T follicular helper cell (primary cell): ENCODE data around the gene TLCD1.
"Not testable (repeated sequence)": the region's sequence is repeated elsewhere in the genome, so short reads cannot be mapped to it uniquely, and the experiment has no call there.

Source experiments
- DNase-seq: peaks from one replicate; pipeline ENCODE4 v3.0.0-alpha.2; 2020; ENCODE audit warnings: low read depth

Gene TLCD1

DNA sequence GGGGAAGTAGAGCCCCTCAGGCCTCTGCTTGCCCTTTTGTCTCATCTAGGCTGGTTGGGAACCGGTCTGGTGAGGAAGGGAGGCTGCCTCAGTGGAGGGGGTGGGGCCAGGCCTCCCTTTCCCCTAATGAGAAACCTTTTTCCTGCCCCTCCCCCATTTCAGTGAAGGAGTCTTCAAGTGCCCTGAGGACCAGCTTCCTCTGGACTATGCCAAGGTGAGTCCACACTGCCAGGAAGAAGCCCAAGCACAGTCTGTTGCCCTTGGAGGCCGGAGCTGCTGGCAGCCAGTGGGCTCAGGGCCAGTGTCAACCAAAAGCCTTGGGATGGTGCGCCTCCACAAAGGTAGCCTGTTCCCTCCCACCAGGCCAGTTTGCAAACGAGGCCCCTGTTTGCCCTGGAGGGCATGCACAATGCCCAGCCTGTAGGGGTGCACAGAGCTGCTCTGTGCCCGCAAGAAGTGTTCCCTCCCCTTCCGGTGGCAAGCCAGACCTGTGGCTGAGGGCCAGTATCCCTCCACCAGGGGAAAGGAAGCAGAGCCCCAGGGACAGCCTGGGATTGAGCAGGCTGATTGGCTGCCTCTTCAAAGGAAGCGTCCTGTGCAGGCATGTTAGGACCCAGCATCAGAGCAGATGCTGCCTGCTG lies 21.1 kb upstream of the TLCD1 start:
- no peak for DNase-seq

DNA sequence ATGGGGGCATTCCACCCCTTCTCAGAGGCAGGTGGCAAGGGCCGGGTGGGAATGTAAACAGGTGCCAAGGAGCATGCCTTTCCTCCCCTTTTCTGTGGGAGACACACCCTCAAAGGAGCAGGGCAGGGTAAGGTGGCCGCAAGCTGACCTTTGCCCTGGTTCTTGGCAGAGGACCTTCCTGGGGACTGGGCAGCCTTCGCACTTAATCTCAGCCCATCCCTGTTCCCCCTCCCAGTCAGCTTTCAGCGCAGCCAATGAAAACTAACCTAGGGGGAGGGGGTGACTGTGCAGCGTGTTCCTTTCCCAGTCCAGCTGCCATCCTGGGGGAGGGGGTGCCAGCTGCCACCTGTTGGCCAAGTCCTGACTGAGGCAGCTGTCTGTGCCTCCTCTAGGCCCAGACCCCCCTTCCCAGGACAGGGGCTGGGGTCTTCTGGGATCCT lies 20.6 kb upstream of the TLCD1 start:
- DNase-seq: no peak

- no peak for DNase-seq
Measured at GRCh38 chr17:28745786-28746411, 19.9 kb upstream of the TLCD1 start.

DNA sequence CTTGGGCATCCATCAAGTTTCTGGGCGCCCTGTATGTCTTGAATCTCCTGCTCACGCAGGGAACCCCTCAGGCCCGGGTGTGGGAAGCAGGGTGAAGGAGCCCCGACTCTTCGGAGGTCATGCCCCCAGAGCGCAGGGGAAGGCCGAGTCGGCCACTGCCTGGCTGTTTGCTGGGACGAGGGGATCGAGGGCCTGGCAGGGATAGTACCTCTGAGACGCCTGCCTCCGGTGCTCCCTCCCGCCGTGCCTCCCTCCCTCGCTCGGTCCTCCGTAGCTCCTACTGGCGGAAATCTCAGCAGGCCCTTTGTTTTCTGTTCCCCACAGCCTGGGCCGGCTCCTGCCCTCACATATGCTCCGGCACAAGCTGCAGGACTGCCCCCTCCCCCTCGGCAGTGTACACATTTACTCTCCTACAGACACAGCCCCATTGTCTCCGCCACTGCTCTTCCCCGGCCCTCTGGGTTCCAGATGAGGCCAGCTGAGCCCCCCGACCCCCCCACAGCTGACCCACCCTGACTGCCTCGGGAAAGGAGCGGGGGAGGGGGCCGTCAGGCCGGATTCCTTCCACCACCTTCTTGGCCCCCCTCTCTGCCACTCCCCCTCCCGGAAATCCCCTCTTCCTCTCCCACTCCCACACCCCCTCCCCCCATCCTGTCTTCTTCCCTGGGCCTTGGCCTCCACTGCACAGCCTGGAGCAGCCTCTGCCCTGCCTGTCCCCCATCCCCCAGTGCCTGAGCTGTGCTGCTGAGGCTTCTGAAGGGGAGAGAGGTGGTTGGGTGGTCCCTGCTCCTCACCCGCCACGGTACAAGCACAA lies 19.1 kb upstream of the TLCD1 start:
- no peak for DNase-seq

DNA sequence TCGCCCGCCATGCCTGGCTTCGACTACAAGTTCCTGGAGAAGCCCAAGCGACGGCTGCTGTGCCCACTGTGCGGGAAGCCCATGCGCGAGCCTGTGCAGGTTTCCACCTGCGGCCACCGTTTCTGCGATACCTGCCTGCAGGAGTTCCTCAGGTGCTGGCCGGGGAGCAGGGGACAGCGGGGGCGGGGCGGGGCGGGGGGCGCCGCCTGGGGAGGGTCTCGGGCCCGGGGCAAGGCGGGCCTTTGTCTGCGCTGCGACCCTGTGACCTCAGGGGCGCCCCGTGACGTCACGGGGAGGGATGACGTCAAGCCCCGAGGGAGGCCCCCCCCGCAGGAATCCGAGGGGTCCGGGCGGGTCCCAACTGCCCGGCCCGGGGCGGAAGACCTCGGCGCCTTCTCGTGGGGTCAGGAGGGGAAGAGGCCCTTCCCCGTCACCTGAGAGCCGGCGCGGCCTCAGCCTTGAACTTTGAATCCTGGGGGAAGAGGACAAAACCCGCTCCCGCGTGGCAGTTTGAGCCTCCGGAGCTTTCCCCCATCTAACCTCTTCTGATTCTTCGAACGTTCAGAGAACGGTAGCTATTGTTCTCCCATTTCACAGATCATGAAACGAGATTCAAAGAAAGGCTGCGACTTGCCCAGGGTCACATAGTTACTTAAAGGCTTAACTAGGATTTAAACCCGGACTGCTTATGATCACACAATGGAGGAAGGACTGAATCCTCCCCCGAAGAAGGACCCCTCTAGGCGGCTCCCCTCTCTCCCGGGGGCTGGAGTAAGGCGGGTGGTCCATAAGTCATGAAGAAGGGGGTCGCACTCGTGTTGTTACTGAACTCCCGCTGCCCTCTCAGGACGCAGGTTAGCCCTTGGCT lies 18.3 kb upstream of the TLCD1 start:
- peak; percentile 63 for DNase-seq

GRCh38 chr17:28743243-28744103 lies 17.4 kb upstream of the TLCD1 start, which contains the start of gene TRAF4:
Gene TRAF4, plus strand, starts transcription at chr17:28744011. Its CDS starts 102 bp downstream, at chr17:28744113.
- DNase-seq: peak; percentile 59

GRCh38 chr17:28741358-28742349 lies 15.6 kb upstream of the TLCD1 start:
- no peak for DNase-seq

- DNase-seq: no peak
Measured at GRCh38 chr17:28740406-28741357, 14.6 kb upstream of the TLCD1 start.

GRCh38 chr17:28738680-28739384 lies 12.8 kb upstream of the TLCD1 start:
- no peak for DNase-seq

DNA sequence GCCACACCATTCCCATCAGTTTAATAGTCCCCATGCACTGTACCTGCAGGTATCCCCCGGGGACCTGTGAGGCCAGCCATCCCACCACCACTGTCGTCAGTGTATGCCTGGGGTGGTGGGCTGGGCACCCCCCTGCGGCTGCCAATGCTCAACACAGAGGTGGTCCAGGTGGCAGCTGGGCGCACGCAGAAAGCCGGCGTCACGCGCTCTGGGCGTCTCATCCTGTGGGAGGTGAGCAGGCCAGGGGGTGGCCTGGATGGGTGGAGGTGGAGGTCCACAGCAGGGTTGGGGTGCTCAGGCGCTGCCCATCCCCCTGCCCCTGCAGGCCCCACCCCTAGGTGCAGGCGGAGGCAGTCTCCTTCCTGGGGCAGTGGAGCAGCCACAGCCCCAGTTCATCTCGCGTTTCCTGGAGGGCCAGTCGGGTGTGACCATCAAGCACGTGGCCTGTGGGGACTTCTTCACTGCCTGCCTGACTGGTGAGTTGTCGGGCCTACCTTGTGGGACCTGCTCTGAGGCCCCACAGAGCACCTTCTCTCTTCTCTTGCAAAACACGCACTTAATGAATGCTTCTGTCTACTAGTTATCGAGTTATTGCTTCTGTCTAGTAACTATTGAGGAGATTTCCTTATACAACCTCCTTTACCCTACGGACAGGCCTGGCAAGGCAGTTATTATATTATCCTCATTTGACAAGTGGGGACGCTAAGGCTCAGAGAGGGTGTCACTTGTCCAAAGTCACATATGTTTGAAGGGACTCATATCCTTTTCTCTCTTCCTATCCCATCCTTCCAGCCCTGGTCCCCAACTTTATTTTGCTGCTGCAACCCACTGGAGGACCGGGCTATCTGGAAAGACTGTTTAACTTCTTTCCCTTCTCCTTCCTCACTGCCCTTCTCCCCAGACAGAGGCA lies 12.0 kb upstream of the TLCD1 start:
- DNase-seq: no peak

GRCh38 chr17:28737316-28737715 lies 11.3 kb upstream of the TLCD1 start:
- no peak for DNase-seq

DNA sequence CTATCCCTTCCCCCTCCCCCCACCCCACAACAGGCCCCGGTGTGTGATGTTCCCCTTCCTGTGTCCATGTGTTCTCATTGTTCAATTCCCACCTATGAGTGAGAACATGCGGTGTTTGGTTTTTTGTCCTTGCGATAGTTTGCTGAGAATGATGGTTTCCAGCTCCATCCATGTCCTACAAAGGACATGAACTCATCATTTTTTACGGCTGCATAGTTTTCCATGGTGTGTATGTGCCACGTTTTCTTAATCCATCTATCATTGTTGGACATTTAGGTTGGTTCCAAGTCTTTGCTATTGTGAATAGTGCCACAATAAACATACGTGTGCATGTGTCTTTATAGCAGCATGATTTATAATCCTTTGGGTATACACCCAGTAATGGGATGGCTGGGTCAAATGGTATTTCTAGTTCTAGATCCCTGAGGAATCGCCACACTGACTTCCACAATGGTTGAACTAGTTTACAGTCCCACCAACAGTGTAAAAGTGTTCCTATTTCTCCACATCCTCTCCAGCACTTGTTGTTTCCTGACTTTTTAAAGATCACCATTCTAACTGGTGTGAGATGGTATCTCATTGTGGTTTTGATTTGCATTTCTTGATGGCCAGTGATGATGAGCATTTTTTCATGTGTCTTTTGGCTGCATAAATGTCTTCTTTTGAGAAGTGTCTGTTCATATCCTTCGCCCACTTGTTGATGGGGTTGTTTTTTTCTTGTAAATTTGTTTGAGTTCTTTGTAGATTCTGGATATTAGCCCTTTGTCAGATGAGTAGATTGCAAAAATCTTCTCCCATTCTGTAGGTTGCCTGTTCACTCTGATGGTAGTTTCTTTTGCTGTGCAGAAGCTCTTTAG lies 10.1 kb upstream of the TLCD1 start:
- DNase-seq: not testable (repeated sequence)

GRCh38 chr17:28735242-28735722 lies 9.2 kb upstream of the TLCD1 start:
- DNase-seq: no peak

- no peak for DNase-seq
Measured at GRCh38 chr17:28734712-28735241, 8.7 kb upstream of the TLCD1 start.

- no peak for DNase-seq
Measured at GRCh38 chr17:28733346-28733745, 7.3 kb upstream of the TLCD1 start.
